HEK293T (cell line): Measurements from ENCODE around the gene ZNF888.

Experiments
- ARNT ChIP-seq: fragments of 450-650 bp; IDR thresholded peaks from 2 replicates; pipeline ENCODE4 v1.6.1; 2017; ENCODE audit warnings: mild to moderate bottlenecking
- BHLHE40 ChIP-seq: fragments of 450-650 bp; IDR thresholded peaks from 2 replicates; pipeline ENCODE4 v1.6.1; 2016; ENCODE audit warnings: mild to moderate bottlenecking, moderate library complexity, borderline replicate concordance
- FOXK2 ChIP-seq: fragments of 450-650 bp; IDR thresholded peaks from 2 replicates; pipeline ENCODE4 v1.6.1; 2016; ENCODE audit warnings: mild to moderate bottlenecking
- SP1 ChIP-seq: fragments of 450-650 bp; IDR thresholded peaks from 2 replicates; pipeline ENCODE4 v1.6.1; 2017
- TARDBP ChIP-seq: fragments of 450-650 bp; IDR thresholded peaks from 2 replicates; pipeline ENCODE4 v1.6.1; 2016
- TF ChIP-seq, protein P1 (sequence below): fragments of 450-650 bp; IDR thresholded peaks from 2 replicates; pipeline ENCODE4 v1.6.1; 2016

DNA sequence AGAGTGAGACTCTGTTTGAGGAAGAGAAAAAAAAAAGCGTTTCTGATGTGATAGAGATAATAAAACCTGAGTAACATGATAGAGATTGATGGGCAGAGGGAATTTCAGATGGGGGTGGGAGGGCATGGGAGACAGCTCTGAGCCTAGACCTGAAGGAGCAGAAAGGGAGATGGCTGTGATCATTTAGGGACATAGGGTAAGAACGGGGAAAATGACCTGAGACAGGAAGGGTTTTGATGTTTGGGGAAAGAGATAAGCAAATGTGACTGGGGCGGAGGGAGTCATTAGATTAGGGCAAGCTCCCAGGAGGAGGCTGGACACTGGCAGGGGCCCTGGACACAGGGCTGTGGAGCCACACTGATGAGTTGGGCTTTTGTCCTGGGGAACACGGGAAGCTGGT lies 31.9 kb downstream of the ZNF888 start:
- no peak for TF ChIP-seq FOXK2
- no peak for TF ChIP-seq SP1
- no peak for TF ChIP-seq TARDBP
- TF ChIP-seq, protein P1, sequence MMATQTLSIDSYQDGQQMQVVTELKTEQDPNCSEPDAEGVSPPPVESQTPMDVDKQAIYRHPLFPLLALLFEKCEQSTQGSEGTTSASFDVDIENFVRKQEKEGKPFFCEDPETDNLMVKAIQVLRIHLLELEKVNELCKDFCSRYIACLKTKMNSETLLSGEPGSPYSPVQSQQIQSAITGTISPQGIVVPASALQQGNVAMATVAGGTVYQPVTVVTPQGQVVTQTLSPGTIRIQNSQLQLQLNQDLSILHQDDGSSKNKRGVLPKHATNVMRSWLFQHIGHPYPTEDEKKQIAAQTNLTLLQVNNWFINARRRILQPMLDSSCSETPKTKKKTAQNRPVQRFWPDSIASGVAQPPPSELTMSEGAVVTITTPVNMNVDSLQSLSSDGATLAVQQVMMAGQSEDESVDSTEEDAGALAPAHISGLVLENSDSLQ, result no peak
- TF ChIP-seq ARNT, result no peak
- TF ChIP-seq BHLHE40, result no peak
